ENCODE results near the gene CASKIN1.

The CASKIN1 gene

DNA sequence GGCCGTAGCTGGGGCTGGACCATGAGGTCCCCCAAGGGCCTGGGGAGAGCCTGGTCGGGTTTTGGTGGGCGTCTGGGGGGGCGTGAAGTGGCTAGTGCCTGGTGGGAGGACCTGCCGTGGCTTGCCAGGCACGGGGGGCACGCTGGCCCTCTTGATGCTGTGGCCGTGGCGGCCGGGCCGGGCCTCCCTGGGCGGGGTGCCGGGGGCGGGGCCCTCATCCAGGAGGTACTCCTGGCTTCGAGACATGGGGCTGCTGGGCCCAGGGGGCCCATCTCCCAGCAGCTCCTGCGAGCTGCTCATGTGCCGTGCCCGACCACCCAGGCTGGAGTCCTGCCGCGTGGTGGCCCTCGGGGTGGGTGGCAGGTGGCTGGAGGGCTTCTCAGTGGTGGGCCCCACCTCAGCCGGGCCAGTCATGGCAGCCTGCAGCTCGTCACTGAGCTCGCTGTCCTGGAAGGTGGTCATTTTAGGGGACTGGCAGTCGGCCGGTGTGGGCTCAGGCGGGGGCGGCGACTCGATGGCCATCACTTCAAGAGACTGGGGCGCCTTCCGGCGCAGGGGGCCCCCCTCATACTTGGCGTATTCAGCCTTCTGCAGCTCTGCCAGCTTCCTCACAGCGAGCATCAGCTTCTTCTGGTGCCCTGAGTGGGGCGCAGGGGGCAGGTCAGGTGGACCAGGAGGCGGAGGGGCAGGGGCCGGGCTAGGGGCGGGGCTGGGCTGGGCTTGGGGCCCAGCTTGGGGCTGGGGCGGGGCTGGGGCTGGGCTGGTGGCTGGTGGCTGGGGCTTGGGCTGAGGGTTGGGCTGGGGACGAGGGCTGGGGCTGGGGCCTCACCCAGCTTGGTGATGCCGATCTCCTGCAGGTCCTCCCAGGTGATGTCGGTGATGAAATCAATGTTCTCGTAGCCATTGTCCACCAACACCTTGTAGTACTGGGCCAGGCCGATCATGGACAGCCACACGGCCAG, 15.2 kb downstream of the CASKIN1 start:
- H3K9me3 ChIP-seq (ENCODE audit: low read length), result no peaks in the 10 kb centered on the region
- H3K9me2 ChIP-seq (ENCODE audit: low read depth, low read length), result no peaks in the 10 kb centered on the region
- no peak for TF ChIP-seq EZH2 (IDR thresholded peaks at IDR 0.05; ENCODE audit: borderline replicate concordance, low read length)
- TF ChIP-seq, protein P1, sequence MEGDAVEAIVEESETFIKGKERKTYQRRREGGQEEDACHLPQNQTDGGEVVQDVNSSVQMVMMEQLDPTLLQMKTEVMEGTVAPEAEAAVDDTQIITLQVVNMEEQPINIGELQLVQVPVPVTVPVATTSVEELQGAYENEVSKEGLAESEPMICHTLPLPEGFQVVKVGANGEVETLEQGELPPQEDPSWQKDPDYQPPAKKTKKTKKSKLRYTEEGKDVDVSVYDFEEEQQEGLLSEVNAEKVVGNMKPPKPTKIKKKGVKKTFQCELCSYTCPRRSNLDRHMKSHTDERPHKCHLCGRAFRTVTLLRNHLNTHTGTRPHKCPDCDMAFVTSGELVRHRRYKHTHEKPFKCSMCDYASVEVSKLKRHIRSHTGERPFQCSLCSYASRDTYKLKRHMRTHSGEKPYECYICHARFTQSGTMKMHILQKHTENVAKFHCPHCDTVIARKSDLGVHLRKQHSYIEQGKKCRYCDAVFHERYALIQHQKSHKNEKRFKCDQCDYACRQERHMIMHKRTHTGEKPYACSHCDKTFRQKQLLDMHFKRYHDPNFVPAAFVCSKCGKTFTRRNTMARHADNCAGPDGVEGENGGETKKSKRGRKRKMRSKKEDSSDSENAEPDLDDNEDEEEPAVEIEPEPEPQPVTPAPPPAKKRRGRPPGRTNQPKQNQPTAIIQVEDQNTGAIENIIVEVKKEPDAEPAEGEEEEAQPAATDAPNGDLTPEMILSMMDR (IDR thresholded peaks at IDR 0.05; ENCODE audit: low read length), result no peak
- no peaks in the 10 kb centered on the region for H3F3A ChIP-seq (ENCODE audit: insufficient read depth, low read length)
- H3K4me2 ChIP-seq (ENCODE audit: low read length), result no peak overlapping the region
- H3K36me3 ChIP-seq (ENCODE audit: insufficient read depth, low read length), result peaks cover 12% of the 10 kb centered on the region
- H3K27ac ChIP-seq (ENCODE audit: low read depth, low read length, poor library complexity, severe bottlenecking), result no peak overlapping the region
- peaks cover 1% of the 10 kb centered on the region; the same call in 1 of the 2 replicates for H3K27me3 ChIP-seq (ENCODE audit: insufficient read depth, low read length)
- no peaks in the 10 kb centered on the region for H3K4me1 ChIP-seq (ENCODE audit: insufficient read depth, low read length, severe bottlenecking)
- no peaks in the 10 kb centered on the region for H4K20me1 ChIP-seq (ENCODE audit: insufficient read depth, low read length)
- no peak overlapping the region for H2AFZ ChIP-seq (ENCODE audit: low read length)
- H3K4me3 ChIP-seq (ENCODE audit: low read depth, low read length, poor library complexity, severe bottlenecking), result no peak overlapping the region
- no peaks in the 10 kb centered on the region for H3K79me2 ChIP-seq (ENCODE audit: insufficient read depth, low read length)
- no peak overlapping the region for H3K9ac ChIP-seq (ENCODE audit: low read length)

DNA sequence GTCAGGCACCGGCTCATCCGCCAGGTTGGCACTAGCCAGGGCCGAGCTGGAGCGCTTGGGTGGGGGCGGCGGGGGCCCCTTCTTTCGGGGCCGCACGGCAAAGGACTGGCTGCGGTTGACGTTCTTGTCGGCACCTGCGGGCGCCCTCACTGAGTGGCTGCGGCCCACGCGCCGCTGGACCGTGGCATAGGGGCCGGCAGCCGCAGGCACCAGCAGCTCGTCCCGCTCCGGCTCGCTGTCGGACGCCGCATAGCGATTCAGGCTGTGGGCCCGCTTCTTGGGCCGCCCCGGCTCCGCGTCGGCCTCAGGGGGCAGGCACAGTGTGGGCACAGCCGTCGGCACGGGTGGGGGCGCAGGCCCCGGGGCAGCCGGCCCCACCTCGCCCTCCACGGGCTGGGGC, 15.9 kb downstream of the CASKIN1 start:
- Histone ChIP-seq H3K9me3 (ENCODE audit: low read length) (no peaks in the 10 kb centered on the region), H3F3A (ENCODE audit: insufficient read depth, low read length) (no peaks in the 10 kb centered on the region), H3K9ac (ENCODE audit: low read length) (no peak overlapping the region), H3K79me2 (ENCODE audit: insufficient read depth, low read length) (no peaks in the 10 kb centered on the region), H3K9me2 (ENCODE audit: low read depth, low read length) (no peaks in the 10 kb centered on the region), H3K4me2 (ENCODE audit: low read length) (no peak overlapping the region), H3K4me1 (ENCODE audit: insufficient read depth, low read length, severe bottlenecking) (no peaks in the 10 kb centered on the region), H2AFZ (ENCODE audit: low read length) (no peak overlapping the region), H3K27me3 (ENCODE audit: insufficient read depth, low read length) (no peaks in the 10 kb centered on the region; the same call in 1 of the 2 replicates), H3K27ac (ENCODE audit: low read depth, low read length, poor library complexity, severe bottlenecking) (no peak overlapping the region), H4K20me1 (ENCODE audit: insufficient read depth, low read length) (no peaks in the 10 kb centered on the region), H3K4me3 (ENCODE audit: low read depth, low read length, poor library complexity, severe bottlenecking) (no peak overlapping the region), H3K36me3 (ENCODE audit: insufficient read depth, low read length) (peaks cover 20% of the 10 kb centered on the region)
- no peak for TF ChIP-seq EZH2 (IDR thresholded peaks at IDR 0.05; ENCODE audit: borderline replicate concordance, low read length)
- TF ChIP-seq, protein P1 (IDR thresholded peaks at IDR 0.05; ENCODE audit: low read length), result no peak

DNA sequence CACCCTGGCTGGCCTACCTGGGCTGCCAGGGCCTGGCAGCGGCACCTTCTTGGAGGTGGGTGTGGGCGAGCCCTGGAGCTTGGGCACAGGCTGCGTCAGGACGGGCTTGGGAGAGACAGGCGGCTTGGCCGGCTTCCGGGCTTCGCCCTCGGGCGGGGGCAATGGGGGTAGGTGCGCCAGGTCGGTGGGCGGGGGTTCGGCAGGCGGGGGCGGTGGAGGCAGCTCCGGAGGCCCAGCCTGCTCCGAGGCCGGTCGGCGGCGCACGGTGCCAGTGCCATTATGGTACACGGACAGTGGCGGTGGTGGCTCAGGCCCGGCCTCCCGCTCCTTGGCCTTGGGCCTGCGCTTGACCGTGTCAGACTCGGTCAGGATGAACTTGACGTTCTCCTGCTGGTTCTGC, 16.8 kb downstream of the CASKIN1 start:
- Histone ChIP-seq H3K9me2 (ENCODE audit: low read depth, low read length) (no peaks in the 10 kb centered on the region), H3K27ac (ENCODE audit: low read depth, low read length, poor library complexity, severe bottlenecking) (no peak overlapping the region), H3K4me2 (ENCODE audit: low read length) (no peak overlapping the region), H3K79me2 (ENCODE audit: insufficient read depth, low read length) (no peaks in the 10 kb centered on the region), H2AFZ (ENCODE audit: low read length) (no peak overlapping the region), H4K20me1 (ENCODE audit: insufficient read depth, low read length) (no peaks in the 10 kb centered on the region), H3K9ac (ENCODE audit: low read length) (no peak overlapping the region), H3K27me3 (ENCODE audit: insufficient read depth, low read length) (no peaks in the 10 kb centered on the region; the same call in 1 of the 2 replicates), H3K36me3 (ENCODE audit: insufficient read depth, low read length) (peaks cover 29% of the 10 kb centered on the region), H3K9me3 (ENCODE audit: low read length) (no peaks in the 10 kb centered on the region), H3K4me1 (ENCODE audit: insufficient read depth, low read length, severe bottlenecking) (no peaks in the 10 kb centered on the region), H3F3A (ENCODE audit: insufficient read depth, low read length) (no peaks in the 10 kb centered on the region), H3K4me3 (ENCODE audit: low read depth, low read length, poor library complexity, severe bottlenecking) (no peak overlapping the region)
- TF ChIP-seq, protein P1 (IDR thresholded peaks at IDR 0.05; ENCODE audit: low read length), result no peak
- TF ChIP-seq EZH2 (IDR thresholded peaks at IDR 0.05; ENCODE audit: borderline replicate concordance, low read length), result no peak
